ENCODE results near the gene TNNI3K. TPM values are rescaled to one million over a fixed set of nuclear protein-coding genes. Genes with fewer than 3 reads are reported as not detected.
"Not testable (repeated sequence)": the region's sequence is repeated elsewhere in the genome, so short reads cannot be mapped to it uniquely, and the experiment has no call there.

The TNNI3K gene, protein sequence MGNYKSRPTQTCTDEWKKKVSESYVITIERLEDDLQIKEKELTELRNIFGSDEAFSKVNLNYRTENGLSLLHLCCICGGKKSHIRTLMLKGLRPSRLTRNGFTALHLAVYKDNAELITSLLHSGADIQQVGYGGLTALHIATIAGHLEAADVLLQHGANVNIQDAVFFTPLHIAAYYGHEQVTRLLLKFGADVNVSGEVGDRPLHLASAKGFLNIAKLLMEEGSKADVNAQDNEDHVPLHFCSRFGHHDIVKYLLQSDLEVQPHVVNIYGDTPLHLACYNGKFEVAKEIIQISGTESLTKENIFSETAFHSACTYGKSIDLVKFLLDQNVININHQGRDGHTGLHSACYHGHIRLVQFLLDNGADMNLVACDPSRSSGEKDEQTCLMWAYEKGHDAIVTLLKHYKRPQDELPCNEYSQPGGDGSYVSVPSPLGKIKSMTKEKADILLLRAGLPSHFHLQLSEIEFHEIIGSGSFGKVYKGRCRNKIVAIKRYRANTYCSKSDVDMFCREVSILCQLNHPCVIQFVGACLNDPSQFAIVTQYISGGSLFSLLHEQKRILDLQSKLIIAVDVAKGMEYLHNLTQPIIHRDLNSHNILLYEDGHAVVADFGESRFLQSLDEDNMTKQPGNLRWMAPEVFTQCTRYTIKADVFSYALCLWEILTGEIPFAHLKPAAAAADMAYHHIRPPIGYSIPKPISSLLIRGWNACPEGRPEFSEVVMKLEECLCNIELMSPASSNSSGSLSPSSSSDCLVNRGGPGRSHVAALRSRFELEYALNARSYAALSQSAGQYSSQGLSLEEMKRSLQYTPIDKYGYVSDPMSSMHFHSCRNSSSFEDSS
- polyA plus RNA-seq (2013, experiment 1 of 2; ENCODE audit: insufficient read length): 0.48 TPM
- polyA plus RNA-seq (2013, experiment 2 of 2; ENCODE audit: insufficient read length): 0.53 TPM

GRCh38 chr1:74235153-74235552, at the start of gene TNNI3K:
TSS of gene TNNI3K (plus strand) at chr1:74235387. CDS start at chr1:74235452, 65 bp downstream.
- DNase-seq: no peak

- peak; percentile 24 for DNase-seq
Observed at GRCh38 chr1:74193908-74194307, 41.3 kb upstream of the TNNI3K start.

GRCh38 chr1:74195339-74195738, 39.8 kb upstream of the TNNI3K start:
- DNase-seq: no peak

DNA sequence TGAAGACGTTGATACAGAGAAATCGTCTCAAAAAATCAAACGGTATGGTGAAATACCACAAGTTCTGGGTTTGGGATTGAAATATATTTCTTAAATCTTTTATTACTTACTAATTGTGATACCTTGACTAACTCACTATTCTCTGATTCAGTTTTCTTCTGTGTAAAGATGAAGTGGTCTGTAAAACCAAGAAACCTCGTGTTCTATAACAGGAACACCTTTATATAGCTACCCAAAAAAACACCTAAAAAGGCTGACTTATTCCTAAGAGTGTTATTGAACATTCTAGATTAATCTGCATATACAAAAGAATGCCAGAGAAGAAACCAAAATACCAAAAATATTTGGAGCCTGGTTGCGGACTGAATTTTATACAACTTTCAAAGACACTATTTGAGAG, 37.9 kb upstream of the TNNI3K start:
- no peak for DNase-seq

- peak; percentile 93 for DNase-seq
Observed at GRCh38 chr1:74197657-74198552, 37.3 kb upstream of the TNNI3K start, which contains the start of the genes FPGT and LRRIQ3. TSS of gene FPGT (plus strand) at chr1:74198242. CDS start at chr1:74198279, 37 bp downstream. TSS of gene LRRIQ3 (minus strand) at chr1:74198176. CDS start at chr1:74183684, 14,492 bp downstream.

DNA sequence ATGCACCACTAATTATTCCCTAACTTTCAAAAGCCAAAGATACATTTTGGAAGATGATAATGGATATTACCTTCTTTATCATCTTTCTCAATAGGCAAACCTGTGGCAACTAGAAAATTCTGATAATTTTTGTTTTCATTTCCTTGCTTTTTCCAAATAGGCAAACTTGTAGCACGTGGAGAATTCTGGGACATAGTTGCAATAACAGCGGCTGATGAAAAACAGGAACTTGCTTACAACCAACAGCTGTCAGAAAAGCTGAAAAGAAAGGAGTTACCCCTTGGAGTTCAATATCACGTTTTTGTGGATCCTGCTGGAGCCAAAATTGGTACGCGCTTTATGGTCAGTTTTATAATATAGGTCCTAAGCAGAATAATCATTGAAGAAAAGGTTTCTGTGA, 35.7 kb upstream of the TNNI3K start:
- no peak for DNase-seq

- peak; percentile 78 for DNase-seq
Observed at GRCh38 chr1:74205266-74205665, 29.9 kb upstream of the TNNI3K start.

DNA sequence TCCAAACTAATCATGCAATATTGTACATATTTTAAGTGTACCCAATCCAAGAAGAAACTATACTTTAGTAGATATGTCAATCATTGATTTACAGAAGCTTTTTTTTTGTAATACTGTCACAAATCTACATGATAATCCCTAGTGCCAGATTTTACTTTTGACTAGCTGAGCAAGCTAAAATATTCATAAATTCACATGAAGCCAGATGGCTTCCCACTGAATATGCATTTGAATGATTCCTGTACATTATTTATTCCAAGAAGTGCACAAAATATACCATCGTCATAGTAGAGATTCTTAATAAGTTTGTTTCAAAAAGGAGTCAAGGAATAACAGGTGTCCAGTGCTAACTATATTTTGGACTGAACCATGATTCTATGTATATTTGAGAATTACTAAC, 20.0 kb upstream of the TNNI3K start:
- no peak for DNase-seq

- DNase-seq: no peak
Observed at GRCh38 chr1:74222701-74223100, 12.5 kb upstream of the TNNI3K start.

GRCh38 chr1:74223453-74223852, 11.7 kb upstream of the TNNI3K start:
- no peak for DNase-seq

DNA sequence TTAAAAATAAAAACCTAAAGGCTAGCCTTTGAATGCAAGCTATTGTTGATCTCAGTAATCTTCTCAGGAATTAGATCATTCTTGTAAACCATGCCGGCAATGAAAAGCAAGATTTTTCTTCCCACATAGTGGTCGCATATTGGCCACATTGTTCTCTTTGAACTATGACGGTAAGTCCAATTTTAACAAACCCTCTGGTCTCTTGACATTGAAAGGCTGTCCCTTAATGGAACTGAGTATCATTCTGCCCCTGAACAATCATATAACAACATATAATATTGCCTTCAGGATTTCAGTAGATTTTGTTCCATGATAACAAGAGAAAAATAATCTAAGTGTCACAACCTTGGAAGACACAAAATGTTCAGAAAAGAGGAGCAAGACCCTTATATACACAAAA, 1.3 kb downstream of the TNNI3K start:
- DNase-seq: no peak

- DNase-seq: no peak
Observed at GRCh38 chr1:74237035-74237434, 1.8 kb downstream of the TNNI3K start.

DNA sequence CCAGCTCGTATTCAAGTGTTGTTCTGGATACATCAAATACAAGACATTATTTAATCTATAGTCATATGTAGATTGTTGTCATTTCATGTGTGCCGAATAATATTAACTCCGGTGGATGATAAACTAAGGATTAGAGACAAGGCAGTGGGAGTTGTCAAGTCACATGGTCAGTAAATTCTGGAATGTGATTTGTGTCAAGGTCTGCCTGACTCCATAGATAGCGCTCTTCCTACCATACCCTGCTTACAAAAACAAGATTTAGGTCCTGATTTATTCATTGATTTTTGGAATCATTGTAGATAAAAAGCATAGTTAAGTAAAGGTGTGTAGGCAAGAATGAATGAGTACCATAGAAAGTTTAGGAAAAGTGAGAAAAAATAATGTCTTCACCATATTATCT, 2.6 kb downstream of the TNNI3K start:
- no peak for DNase-seq

- DNase-seq: no peak
Observed at GRCh38 chr1:74245168-74245772, 10.1 kb downstream of the TNNI3K start.

- DNase-seq: no peak
Observed at GRCh38 chr1:74246315-74246714, 11.1 kb downstream of the TNNI3K start.

GRCh38 chr1:74247881-74248528, 12.8 kb downstream of the TNNI3K start:
- DNase-seq: no peak

- not testable (repeated sequence) for DNase-seq
Observed at GRCh38 chr1:74253243-74253824, 18.1 kb downstream of the TNNI3K start.

DNA sequence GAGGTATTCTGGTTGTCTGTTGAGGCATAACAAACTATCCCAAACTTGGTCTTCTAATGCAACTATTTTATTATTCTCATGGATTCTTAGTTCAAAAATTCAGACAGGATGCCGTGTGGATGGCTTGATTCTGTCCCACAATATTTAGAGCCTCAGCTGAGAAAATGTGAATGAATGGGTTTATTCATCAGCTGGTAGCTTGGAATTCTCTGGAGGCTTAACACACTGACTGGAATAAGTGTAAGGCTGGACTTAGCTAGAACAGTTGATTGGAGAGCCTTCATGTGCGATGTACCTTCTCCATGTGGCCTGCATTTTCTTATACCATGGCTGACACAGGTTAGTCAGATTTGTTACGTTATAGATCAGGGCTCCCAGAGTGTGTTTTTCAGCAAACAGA, 30.8 kb downstream of the TNNI3K start:
- no peak for DNase-seq

DNA sequence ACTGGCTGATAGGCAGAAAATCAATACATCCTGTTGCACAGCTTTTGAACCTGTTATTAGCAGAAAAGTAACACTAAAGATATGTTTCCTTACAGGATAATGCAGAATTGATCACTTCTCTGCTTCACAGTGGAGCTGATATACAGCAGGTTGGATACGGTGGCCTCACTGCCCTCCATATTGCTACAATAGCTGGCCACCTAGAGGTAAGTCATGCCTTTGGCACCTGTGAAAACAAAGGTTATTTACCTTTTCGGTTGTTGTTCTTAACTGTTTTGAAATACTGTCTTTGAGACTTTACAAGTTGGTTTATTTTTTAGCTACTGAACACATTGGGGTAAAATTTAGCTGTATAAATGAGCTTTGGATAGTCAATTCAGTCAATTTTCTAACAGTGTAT, 36.3 kb downstream of the TNNI3K start:
- no peak for DNase-seq

GRCh38 chr1:74280642-74281396, 45.6 kb downstream of the TNNI3K start:
- DNase-seq: no peak
